Limb (tissue), 2 donors: Measurements from ENCODE around the gene CCNI2.

Experiments
- DNase-seq, 2 donors: peaks; one replicate each; pipeline ENCODE4 v3.0.0-alpha.2; 2016; ENCODE audit errors: extremely low spot score in 2 of 2

Gene CCNI2

DNA sequence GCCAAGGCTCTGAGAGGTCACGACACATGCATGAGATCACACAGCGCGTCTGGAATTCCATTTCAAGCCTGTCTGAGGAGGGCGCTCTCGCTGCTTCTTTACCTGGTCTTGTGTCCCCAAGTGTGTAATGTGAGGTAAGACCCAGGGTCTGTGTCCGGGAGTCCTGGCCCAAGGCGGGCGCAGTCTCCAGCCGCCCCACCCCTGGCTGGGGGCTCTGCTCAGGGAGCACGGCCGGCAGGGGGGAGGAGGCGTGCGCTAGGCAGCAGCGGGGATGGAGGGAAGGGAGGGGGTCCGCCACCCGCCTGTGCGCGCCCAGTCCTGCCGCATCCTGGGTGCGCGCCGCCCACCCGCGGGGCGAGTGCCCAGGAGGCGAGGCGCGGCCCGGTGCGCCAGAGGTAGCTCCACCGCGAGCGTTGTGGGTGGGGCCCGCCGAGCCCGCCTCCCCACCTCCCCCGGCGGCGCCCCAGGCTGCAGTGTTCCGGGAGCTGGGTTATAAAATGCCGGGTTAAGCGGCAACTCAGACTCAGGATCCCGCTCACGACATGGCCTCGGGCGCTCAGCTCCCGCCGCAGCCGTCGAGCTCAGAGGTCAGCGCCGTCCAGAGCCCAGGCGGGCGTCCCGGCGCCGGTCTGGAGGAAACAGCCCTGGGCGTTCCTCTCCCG lies at the start of gene CCNI2:
Gene CCNI2, plus strand, starts transcription at position 473 of the 662 bp plus-strand sequence. Its CDS starts 70 bp downstream, at position 543.
- peak in 1 of 2 donors; percentile 51 for DNase-seq

DNA sequence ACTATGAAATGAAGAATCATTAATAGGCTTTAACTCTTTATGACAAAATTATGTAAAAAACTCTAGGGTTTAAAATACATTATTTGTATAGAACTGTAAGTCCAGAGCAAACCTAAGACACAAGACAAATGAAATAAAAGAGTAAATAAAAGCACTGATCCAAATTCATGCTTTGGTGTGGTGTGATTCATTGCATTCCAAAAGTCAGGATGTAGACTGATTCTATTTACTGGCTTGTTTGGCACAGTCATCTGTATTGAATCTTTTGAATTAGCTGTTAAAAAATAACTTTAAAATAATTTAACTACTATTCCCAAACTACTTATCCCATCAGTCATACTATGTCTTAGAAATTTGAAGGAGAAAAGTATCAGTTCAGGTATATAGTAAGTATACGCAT lies 42.4 kb upstream of the CCNI2 start:
- no peak for DNase-seq

- no peak for DNase-seq
Observed at GRCh38 chr5:132708645-132709044, 38.6 kb upstream of the CCNI2 start.

DNA sequence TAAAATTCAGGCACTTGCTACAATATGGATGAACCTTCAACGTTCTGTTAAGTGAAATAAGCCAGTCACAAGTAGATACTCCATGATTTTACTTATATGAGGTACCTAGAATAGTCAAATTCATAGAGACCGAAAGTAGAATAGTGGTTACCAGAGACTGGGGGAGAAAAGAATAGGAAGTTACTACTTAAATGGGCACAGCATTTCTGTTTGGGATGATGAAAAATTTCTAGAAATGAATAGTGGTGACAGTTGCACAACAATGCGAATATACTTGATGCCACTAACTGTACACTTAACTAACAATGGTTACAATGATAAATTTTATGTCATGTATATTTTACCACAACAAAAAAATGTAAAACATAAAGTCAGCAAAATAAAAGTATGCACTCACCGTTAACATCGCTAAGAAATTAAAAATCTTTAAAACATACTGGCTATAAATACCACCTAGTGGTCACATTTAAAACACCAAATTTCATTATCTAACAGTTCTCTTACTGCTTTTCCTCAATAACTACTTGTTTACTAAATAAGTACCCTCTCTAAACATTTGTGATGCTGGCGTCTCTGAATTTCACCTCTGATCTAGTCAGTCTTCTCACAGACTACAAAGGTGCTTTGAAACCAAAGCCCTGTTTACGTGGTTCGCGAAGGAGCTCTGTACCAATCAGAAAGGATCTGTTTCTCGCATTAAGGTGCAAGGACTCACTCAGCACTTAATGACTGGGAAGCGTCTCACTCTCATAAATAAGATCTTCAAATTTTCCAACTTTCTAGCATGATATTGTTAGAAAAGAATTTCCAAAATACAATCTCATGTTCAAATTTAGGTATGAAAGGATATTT lies 32.5 kb upstream of the CCNI2 start:
- peak in 1 of 2 donors; percentile 27 for DNase-seq

DNA sequence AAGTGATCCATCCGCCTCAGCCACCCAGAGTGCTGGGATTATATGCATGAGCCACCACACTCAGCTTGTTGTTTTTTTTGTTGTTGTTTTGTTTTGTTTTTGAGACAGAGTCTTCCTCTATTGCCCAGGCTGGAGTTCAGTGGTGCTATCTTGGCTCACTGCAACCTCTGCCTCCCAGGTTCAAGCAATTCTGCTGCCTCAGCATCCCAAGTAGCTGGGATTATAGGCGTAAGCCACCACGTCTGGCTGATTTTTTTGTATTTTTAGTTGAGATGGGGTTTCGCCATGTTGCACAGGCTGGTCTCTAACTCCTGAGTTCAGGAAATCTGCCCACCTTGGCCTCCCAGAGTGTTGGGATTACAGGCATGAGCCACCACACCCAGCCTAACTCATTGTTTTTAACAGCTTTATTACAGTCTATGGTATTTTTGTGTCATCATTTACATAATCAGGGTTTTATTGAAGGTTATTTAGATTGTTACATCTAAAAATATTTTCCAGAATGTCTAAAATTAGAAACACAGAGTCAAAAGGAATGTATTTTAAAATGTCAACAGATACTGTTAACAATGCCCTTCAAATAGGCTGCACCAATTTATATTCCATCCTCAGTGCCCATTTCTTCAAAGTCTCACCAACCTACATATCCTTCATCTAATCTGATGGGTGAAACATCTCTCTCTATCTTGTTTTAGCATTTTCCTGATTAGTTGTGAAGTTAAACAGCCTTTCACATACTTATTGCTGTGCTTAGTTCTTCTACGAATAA lies 28.5 kb upstream of the CCNI2 start:
- DNase-seq = no peak

- no peak for DNase-seq
Observed at GRCh38 chr5:132725745-132726144, 21.5 kb upstream of the CCNI2 start.

- DNase-seq = no peak
Observed at GRCh38 chr5:132729896-132730295, 17.3 kb upstream of the CCNI2 start.

DNA sequence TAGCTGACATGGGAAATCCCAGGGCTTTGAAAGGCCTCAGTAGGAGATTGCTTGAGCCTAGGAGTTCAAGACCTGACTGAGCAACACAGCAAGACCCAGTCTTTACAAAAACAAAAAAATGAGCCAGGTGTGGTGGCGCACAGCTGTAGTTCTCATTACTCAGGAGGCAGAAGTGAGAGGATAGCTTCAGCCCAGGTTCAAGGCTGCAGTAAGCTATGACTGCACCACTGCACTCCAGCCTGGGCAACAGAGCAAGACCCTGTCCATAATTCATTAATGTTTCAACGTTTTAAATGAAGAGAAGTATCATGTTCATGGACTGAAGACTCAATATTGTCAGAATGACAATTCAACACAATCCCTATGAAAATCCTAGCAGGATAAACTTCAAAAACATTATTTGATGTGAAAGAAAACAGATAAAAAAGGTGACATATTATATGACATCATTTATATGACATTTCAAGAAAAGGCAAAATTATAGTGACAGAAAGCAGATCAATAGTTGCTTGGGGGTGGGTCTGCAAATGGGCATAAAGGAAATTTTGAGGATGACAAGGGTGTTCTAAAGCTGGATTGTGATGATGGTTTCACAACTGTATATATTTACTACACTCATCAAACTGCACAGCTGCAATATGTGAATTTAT lies 13.6 kb upstream of the CCNI2 start:
- no peak for DNase-seq

GRCh38 chr5:132734687-132735086 lies 12.5 kb upstream of the CCNI2 start:
- no peak for DNase-seq

DNA sequence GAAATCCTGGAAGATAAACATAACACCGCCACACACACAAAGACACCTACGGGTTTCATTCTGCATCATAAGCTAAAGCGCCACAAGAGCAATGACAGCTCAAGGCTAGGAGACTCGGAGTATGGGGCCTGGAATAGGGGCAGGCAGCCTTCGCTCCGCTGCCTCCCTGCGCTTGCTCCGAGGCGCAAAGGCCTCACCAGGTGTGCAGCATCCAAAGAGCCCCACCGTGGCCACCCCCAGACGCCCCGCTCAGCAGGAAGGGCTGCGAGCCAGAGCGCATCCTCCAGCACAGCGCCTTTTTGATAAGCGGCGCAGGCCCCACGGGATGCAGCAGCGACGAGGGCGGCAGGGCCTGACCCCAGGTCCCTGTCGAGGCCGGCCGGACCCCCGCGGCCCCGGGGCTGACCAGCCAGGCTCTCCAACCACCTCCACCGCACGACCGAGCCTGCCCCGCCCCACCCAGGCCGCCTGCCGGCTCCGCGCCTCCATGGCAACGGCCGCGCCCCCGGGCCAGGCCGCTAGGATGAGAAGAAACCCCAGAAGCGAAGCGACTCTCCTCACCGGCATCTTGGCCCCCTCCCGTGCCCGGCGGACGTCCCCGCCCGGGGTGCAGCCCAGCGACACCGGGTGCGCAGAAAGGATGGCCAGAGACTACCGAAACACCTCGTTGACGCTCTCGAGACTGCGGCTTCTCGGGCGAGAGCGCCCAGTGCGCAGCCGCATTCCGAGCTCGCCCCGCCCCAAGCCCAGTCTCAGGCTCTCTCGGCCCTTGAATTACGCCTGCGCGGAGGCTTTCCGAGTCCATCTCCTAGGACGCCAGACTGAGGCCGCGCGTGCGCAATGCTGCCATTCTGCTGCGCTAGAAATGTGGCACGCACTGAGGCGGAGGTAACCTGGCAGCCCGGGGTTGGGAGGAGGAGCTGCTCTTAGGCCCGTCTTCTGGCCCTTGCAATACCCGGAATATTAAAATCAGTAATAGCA lies 10.1 kb upstream of the CCNI2 start, which contains the start of gene KIF3A:
Gene KIF3A, minus strand, starts transcription at position 694 of the 981 bp plus-strand sequence. Its CDS starts 127 bp downstream, at position 567.
- peak; percentile 94 to 97 for DNase-seq

DNA sequence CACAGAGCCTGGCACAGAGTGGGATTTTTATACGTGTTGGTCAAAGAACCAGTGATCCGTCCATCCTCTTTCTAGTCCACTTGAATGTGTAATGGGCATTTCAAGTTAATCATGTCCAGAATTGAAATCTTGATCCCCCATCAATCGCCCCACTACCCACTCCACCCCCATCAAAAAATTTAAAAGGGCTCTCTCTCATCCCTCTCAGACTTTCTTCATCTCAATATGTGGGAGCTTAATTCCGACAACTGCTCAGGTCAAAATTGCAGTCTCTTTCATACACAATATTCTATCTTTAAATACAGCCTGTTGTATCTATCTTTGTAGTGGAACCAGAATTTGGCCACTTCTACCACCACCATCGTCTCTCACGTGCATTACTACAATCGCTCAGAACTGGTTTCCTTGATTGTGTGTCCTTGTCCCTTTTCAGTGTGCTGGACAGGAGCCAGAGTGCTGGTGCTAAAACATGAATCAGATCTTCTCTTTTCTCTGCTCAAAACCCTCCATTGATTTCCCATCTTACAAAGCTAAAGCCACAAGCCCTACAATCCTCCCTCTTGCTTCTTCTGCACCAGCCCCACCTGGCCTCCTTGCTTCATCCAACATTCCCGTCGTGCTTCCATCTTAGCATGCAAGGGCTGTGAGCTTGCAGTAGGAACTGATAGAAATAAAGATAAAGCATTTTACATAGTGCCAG lies 9.1 kb upstream of the CCNI2 start:
- DNase-seq = no peak

GRCh38 chr5:132739232-132739631 lies 8.0 kb upstream of the CCNI2 start:
- no peak for DNase-seq

DNA sequence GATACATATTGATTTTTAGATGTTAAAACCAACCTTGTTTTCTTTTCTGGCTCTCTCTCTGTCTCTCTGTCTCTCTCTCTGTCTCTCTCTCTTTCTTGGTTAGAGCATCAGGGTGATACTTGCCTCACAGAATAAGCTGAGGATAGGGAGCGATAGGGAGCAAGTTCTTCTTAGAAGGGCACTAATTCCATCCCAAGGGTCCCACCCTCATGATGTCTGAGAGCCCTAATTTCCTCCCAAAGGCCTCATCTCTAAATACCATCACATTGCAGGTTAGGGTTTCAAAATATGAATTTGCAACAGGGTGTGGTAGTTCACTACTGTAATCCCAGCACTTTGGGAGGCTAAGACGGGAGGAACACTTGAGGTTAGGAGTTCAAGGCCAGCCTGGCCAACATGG lies 5.1 kb upstream of the CCNI2 start:
- DNase-seq = no peak

DNA sequence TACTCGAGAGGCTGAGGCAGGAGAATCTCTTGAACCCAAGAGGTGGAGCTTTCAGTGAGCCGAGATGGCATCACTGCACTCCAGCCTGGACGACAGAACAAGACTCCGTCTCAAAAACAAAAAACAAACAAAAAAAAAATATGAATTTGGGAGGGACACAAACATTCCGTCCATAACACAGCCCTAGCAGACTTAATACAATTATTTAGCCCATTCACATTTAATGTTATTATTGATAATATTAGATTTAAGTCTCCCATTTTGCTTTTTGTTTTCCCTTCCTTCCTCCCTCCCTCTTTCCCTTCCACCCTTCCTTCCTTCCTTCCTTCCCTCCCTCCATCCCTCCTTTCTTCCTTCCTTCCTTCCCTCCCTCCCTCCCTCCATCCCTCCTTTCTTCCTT lies 4.6 kb upstream of the CCNI2 start:
- DNase-seq = no peak

DNA sequence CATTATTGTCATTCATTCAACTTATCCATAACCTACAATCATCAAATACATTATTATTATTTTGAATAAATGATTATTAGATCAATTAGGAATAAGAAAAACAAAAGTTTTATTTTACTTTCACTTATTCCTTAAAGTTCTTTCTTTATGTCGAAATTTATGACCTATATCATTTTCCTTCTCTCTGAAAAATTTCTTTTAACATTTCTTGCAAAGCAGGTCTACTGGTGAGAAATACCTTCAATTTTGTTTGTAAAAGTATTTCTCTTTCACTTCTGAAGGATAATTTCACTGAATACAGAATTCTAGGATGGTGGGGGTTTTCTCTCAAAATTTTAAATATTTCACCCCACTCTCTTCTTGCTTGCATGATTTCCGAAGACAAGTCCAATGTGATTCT lies 2.6 kb upstream of the CCNI2 start:
- DNase-seq = no peak

DNA sequence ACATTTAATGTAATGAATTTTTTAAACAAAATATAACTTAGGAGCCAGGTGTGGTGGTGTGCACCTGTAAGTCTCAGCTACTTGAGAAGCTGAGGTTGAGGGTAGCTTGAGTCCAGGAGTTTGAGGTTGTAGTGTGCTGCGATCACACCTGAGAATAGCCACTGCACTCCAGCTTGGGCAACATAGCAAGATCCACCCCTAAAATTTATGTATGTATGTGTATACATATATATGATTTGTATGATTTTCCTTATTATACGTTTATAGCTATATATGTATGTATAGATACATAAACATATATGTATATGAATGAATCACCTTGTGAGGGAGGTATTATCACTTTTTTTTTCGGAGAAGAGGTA lies 653 bp upstream of the CCNI2 start:
- DNase-seq = no peak

DNA sequence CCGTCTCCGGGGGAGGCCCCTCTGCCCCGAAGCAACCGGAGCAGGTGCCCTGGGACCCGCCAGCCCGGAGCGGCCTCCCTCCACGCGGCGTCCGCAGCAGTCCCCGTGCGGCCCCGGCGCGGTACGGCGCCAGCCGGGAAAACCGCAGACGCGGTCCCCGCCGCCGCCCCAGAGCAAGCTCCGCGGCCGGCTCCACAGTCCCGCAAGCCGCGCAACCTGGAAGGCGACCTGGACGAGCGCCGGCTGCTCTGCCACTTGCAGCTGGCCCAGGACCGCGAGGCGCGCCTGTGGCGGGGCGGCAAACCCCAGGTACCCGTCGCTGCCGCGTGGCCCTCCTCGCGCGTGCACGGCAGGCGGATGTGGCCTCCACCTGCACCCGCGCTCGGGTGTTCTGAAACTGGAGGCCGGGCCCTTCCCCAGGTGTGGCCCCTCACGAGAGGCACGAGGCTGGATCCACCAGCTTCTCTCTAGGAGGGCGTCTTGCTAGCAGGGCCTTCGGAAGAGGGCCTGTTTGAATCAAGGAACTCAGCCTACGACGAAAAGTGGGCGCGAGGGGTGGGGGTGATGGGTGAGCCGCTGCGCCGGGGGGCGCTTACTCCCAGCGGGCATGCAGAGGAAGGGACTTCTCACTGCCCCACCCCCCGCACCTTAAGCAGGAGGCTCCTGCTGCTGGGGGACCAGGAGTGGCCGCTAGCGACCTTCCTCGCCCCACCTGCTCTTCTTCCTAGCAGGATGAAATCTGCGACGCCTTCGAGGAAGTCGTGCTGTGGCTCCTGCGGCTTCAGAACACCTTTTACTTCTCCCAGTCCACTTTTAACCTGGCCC lies 602 bp downstream of the CCNI2 start:
- no peak for DNase-seq

GRCh38 chr5:132748522-132749000 lies 1.3 kb downstream of the CCNI2 start:
- DNase-seq = no peak

DNA sequence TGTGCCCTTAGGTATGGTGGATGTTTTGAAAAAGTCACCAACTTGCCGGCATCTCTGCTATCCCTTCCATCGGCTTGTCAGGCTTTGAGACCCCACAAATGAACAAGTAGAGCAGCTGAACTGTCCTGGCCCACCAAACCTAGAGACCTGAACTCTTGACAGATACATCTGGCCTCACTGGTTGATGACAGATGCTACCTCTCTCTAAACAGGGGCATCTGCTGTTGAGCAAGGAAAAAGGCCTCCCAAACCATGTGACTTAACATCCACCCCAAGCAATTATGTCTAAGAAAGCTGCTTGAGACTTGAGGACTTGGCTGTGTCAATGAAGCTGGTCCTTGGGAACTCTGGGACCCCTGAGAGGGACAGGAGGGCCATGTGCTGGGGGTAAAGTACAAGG lies 2.3 kb downstream of the CCNI2 start:
- no peak for DNase-seq
